ENCODE data around the gene H2BK1. TPM values are rescaled to one million over a fixed set of nuclear protein-coding genes. Genes with fewer than 3 reads are reported as not detected.

H2BK1 gene
- total RNA-seq, 1 experiment from 2014 or later: 0.64 TPM

DNA sequence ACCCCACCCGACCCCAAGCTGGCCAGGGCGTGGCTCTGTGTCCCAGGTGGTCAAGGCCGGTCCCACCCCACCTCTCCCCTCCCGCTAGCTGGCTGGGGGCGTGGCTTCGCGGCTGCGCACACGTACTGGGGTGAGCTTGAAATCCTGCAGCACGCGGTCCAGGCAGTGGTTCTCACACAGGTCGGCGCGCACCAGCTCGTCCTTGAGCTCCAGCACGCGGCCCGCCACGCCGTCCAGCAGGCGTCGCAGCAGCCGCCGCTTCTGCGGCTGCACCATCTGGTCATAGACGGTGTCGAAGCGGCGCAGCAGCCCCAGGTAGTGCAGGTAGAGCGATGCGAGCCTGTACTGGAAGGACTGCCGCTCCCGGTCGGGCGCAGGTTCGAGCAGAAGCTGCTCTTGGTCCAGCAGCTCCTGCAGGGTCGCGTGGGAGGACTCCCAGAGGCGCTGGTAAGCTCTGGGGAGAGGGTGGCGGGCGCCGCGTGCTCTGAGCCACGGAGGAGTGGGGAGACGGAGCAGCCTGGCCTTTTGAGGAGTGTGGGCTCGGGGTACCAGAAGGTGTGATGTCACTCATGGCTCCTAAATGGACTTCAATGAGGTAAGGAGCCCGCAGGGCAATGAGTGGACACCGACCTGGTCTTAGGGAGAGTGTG, 5.8 kb downstream of the H2BK1 start:
- DNase-seq (ENCODE audit: low spot score): no peak

DNA sequence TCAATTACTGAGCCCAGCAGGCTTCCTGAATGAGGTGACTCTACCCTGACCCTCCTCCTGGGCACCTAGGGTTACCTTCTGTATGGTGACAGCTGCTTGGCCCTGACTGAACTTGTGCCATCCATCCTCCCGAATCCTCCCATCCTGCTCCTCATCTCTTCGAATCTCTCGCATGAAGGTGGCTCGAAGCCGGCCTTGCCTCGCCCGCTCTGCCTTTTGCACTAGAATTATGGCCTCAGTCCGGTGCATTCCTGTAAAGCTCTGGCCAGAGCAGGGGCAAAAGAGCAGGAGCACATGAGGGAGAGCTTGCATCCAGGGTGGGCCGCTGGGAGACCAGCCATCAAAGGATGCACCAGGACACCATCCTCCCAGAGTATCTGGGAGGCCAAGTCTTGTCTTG, 7.5 kb downstream of the H2BK1 start:
- no peak for DNase-seq (ENCODE audit: low spot score)

DNA sequence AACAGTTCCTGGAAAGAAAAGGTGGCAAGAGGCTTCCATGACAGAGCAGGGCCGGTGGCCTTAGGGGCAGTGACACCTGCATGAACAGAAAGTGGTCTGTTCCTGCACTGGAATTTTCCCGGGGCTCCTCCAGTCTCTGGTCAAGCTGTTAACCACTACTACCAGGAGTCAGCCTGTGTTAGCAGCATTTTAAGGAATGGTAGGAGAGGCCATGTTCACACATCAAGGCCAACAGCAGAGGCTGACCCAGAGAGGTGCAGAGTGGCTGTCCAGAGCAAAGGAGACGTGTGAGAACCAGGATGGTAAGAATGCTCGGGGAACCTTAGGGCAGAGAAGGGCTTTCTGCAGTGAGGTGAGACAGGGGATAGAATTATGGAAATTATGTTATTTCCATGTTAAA, 8.5 kb downstream of the H2BK1 start:
- DNase-seq (ENCODE audit: low spot score): no peak

DNA sequence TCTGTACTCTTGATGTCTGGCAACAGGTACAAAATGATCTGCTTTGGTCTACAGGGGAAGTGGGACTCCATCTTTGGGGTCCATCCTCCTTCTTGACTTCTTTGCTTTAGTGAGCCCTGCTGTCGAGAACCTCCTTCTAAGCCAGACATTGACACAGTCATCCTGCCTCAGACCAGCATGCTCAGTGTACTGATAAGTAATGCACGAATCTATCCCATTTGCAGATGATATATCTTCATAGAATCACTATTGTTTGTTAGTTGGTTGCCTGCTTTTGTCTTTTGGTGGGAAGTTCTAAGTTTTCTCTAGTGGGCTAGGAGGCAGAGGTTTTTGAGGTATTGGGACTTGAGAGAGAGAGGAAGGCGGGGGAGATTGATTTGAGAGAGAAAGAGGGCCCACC, 8.9 kb downstream of the H2BK1 start:
- DNase-seq (ENCODE audit: low spot score): no peak

DNA sequence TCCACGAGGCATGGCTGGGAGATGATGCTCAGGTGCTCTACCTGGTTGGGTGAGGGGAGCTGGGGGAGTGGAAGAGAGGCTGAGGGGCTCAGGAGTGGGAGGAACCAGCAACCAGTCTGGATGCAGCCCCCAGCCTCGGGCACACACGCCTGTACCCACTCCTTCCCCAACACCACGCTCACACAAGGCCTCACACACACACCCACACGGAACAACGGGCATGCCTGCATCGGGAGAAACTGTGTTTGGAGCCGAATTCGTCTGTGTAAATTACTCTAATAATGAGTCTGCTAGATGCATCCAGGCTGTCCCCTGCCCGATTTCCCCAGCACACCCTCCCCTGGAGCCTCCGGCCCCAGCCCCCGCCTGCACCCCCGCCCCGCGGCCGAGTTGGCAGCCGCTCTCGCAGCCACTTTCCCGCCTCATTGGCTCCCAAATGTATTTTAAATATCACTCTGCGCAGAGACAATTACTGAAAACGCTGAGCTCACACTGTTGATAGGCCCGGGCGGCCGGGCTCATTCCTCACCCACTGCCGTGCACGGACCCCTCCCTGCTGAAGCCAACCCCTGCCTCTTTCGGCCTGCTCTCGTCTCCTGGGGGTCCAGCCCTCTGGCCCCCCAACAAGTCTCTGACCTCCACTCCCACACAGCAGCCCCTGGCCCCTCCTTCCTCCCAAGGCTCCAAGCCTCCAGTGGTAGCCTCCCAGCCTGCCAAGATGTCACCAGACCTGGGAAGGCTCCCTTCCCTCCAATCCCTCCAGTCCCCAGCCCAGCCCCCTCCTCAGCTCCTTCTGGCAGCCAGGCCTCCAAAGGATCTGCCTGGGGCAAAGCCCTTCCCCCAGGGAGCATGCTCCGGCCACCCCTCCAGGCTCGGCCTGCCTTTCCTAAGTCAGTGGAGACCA, 11.1 kb downstream of the H2BK1 start:
- no peak for DNase-seq (ENCODE audit: low spot score)

DNA sequence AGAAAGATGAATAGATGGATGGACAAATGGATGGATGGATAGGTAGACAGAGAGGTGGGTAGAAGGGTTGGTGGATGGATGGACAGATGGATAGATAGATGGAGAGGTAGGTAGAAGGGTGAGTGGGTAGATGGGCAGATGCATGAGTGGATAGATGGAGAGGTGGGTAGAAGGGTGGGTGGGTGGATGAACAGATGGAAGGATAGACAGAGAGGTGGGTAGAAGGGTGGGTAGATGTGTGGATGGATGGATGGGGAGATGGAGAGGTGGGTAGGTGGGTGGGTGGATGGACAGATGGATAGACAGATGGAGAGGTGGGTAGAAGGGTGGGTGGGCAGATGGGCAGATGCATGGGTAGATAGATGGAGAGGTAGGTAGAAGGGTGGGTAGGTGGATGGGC, 12.4 kb downstream of the H2BK1 start:
- no peak for DNase-seq (ENCODE audit: low spot score)

DNA sequence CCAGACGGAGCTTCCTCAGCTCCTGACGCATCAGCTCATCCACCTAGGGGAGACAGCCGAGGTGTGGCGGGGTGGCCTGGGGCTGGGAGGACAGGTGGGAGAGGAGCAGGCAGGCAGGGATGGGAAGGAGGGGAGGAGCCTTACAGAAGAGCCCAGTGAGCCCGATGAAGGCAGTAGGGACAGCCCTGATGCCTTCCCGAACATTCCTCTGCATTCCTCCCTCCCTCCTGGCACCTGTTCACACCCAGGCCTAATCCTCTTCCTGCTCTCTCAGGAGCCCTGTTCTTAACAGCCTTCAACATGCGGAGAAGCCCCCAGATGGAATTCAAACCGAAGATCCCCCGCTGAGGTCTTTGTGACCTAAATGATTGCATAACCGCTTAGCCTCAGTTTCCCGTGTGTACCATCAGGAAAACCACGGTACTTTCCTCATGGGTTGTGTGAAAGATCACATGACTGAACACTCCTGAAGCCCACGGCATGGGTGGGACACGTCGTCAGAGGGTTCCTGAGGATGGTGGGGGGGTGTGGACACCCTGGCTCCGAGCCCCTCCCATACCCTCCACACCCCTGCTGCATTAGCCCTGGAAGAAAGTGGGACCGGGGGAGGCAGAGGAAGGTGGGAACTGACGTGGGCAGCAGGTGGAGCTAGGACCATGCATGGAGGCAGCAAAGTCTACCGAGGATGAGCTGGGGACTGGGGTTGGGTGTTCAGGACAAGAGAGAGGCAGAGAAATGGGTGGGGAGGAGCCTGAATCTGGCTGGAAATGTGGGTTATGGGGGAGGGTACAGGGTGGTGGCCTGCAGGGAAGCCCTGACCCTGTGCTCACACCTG, 14.5 kb downstream of the H2BK1 start:
- DNase-seq (ENCODE audit: low spot score): no peak

DNA sequence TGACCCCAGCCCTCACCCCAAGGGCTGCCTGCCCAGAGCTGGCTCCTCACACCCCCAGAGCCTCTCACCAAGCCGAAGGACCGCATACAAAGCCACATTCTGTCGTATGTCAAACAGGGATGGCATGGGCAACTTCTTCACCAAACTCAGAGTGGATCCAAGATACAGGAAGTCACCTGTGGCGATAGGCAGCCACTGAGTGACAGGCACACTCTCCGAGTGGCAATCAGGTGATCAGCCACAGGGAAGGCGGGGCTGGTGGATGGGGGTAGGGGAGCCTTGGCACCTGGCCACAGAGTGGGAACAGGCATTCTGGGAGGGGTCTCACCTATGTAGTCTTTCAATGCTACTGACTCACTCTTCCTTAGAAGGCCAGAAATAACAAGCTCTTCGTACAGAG, 16.1 kb downstream of the H2BK1 start:
- no peak for DNase-seq (ENCODE audit: low spot score)

DNA sequence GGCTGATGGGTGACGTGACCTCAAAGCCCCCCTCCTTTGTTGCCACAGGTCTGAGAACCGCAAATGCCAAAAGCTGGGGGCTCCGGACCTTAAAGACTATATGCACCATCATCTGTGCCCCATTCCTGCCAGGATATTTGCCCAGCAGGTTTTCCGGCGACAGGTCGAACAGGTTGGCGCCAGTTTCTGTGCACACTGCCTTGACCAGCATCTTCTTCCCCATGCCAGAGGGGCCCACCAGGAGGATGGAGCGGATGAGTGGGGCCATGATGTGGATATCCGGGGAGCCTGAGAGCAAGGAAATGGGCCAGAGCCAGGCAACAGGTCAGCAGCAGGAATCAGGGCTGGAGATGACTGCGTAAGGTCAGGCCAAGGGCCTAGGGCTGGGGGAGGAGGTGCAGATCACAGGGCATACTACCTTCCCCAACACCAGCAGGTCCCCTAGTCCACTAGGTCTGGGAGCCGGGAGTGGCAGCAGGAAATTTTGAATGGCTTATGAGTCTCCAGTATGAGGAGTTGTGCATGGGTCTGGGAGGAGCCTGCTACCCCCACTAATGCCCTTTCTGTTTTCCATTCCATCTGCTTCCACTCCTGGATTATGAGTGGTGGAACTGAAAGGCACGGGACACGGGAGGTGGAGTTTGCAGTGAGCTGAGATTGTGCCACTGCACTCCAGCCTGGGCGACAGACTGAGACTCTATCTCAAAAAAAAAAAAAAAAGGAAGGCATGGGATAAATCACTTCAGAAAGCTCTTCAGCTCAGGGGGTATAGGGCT, 16.9 kb downstream of the H2BK1 start:
- no peak for DNase-seq (ENCODE audit: low spot score)

DNA sequence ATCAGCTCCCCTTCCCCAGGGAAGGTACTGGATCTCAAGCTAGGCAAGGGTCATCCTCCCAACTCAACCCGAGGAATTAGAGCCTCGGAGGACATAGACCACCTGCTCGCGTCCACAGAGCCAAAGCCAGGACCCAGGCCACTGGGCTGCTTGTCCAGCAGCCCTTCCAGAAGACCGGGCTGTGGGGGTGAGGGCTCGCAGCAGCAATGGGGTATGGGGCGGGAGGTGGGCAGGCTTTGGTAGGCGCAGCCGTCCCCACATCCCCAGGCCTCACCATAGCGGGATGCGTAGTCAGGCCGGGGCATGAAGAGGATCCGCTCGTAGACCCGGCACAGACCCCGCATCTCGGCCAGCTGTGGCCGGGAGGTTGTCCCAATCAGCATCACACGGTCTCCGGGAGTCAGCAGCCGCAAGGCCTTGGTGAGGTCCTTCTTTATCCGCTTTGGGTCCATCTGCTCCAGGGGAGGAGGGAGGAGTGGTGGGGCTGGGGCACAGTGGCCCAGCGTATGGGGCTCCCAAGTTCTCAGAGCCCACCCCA, 18.2 kb downstream of the H2BK1 start:
- no peak for DNase-seq (ENCODE audit: low spot score)

DNA sequence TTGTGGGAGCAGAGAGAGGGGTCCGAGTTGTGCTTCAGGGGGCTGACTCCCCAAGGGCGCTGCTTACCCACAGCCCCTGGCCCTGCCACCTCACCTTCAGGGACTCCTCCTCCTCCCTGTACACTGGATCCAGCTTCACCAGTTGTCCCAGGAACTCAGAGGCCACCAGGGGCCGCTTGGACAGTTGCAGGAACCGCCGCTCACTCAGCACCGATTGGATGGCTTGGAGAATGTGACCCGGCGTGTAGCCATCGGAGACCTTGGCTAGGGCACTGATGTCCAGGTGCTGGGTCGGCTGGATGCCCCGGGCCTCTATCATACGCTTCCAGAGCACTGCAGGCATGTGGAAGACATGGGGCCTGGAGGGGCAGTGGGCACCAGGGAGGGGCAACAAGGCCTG, 18.7 kb downstream of the H2BK1 start:
- DNase-seq (ENCODE audit: low spot score): no peak

DNA sequence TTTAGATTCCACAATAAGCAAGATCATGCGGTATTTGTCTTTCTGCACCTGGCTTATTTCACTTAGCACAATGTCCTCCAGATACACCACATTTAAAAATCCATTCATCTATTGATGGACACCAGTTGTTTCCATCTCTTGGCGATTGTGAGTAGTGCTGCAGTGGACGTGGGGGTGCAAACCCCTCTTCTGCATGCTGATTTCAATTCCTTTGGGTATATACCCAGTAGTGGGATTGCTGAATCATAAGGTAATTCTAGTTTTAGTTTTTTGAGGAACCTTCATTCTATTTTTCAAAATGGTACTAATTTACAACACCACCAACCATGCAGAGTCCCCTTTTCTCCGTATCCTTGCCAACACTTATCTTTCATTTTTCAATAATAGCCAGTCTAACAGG, 21.2 kb downstream of the H2BK1 start:
- DNase-seq (ENCODE audit: low spot score): no peak

DNA sequence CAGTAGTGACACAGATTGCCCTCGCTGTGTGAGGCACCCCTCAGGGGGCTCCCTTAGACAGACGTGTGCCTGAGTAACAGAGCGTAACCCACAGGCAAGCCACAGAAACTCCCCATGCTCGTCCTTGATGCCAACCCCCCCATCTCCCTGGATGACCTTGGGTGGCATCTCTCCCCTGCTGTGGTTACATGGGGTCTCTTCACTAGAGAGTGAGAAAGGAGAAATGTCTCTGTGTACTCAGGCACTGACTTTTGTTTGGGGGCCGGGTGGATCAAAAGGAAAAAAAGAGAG, 22.1 kb downstream of the H2BK1 start:
- no peak for DNase-seq (ENCODE audit: low spot score)

DNA sequence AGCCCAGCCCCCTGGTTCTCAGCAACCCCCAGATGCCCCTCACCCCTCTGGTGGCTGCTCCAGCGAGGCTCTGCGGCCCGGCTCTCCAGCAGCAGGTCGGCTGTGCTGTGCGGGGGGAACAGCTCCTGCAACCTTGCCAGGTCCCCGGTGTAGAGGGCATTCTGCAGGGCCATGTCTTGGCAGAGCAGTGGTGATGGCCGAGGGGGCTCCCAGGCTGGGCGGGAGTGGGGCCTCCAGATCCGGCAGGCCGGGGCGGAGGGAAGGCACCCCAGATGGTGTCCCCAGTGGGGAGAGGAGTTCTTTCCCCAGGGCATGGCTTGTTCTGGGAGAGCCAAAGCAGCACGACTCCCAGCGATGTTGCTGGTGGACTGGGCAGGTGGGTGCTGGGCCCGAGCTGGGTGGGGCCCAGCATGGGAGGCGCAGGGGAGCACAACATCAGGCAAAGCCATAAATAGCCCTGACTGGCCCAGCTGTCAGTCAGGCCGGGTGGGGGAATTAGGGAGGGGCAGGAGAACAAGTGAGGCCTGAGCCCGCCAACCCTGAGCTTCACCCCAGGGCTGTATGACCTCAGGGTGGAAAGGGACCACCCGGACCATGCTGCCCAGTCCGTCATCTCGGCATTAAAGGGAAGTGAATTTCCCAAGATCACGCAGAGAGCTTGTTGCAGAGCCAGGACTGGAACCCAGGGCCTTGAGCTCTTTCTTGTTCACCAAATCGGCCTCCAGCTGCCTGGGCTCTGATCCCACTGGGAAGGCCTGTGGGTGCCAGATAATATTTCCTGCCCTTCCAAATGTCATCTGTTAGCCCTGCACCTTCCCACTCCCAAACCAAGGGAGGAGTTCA, 22.7 kb downstream of the H2BK1 start:
- no peak for DNase-seq (ENCODE audit: low spot score)

DNA sequence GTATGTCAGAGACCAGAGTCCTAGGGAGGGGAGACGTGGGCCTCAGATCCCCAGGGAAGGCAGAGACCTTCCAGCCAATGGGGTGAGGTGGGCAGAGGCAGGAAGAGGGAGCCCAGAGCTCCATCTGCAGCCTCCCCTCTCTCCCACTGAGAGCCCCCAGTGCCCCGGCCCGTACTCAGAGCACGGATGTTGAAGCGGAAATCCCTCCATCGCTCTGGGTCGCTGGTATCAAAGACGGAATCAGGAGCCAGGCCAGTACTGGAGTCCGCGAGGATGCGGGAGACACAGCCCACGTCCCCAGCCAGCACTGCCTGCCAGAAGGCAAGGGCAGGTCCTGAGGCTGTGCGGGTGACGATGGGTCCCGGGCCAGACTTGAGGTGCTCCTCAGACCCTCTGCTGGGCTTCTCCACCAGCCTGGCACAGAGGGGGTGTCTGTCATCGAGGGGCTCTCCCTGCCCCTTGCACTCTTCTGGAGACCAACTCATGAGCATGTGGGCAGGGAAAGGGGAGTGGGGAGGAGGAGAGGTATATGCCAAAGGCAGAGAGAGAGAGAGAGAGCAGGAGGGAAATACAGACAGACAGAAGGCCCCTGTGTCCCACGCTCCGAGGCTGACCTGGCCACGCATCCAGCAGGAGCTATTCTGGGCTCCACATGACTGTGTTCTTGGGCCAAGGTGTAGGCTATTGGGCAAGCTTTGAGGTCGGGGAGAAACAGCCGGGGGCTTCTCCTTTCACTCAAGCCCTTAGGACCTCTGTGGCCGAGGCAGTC, 23.5 kb downstream of the H2BK1 start, which contains the start of gene ASB10:
ASB10 (minus strand) TSS at position 611 of the 769 bp plus-strand sequence; CDS start at position 491, 120 bp downstream.
- no peak for DNase-seq (ENCODE audit: low spot score)

DNA sequence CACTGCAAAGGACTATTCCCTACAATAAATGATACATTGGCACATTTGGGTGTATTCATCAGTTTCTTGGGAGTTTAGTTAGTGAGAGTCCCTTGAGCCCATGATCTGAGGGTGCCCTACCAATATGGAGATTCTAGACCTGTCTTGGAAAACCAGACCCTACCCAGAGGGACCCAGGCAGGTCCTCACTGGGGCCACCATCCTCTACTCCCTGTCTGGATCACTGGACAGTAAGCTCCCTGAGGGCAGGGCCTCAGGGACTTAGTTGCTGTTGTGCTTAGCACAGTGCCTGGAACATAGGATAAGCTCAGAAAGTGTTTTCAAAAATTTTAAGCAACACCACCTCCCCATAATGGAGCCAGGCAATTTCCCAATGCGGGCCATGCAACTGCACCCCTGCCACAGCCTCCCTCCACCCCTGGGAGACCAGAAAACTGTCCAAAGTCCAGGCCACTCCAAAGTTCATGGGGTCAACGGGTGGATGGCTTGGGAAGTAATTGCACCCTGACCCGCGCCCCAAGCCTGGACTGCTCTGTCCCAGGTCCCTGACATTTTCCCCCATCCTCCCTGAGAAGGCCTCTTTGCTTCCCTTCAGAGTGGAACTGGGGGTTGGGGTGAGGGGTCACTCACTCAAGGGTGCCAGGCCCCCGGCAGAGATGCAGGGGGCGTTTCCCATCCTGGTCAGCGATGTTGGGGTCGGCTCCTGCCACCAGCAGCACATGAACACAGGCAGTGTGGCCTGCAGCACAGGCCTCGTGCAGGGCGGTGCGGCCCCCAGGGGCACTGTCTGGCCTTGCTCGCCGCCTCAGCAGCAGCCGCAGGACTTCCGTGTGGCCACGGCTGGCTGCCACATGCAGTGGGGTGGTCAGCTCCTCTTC, 24.3 kb downstream of the H2BK1 start:
- no peak for DNase-seq (ENCODE audit: low spot score)

DNA sequence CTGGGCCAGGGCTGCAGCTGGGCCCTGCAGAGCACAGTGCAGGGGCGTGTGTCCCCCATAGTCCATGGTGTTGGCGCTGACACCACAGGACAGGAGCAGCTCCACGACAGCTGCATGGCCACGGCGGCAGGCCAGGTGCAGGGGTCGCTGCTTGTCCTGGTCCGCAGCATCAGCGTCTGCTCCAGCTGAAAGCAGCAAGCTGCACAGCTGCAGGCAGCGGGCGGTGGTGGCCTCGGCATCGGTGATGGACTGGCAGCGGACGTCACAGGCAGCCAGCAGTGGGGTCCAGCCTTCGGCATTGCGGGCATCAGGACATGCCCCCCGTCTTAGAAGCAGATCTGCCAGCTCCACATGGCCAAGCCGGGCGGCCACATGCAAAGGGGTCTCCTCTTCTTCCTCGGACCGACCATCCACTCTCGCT, 29.3 kb downstream of the H2BK1 start:
- no peak for DNase-seq (ENCODE audit: low spot score)

DNA sequence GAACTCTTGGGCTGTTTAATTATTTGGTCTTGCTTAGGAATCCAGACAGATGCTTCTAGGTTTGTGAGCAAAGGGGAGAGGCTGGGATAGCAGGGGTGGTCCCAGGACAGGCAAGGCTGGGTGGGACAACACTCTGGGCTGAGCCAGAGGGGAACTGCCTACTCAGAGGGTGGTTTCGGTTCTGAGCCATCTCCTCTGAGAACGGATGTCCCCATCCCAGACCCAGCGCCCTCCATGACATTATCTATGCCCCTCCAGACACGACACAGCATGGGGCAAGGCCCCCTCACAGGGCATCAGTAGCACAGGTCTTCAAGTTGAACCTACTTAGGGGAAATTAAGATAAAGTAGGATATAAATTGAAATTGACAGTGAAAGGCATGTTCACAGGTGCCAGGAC, 30.3 kb downstream of the H2BK1 start:
- DNase-seq (ENCODE audit: low spot score): no peak

Data from H4 (cell line).